Sigmoid colon (tissue), 7 donors: ENCODE measurements around the gene FAM151B. TPM values are rescaled to one million over a fixed set of nuclear protein-coding genes. Genes with fewer than 3 reads are reported as not detected.

Experiments used
- DNase-seq: peaks from one replicate; pipeline ENCODE4 v3.0.0-alpha.2; 2019
- H3K27ac ChIP-seq, 4 donors: fragments of 200-600 bp; sonication (generic); one replicate each; pipeline ENCODE4 v1.5.1; 2016 to 2019; ENCODE audit warnings: mild to moderate bottlenecking in 1 of 4
- H3K27me3 ChIP-seq, 3 donors: fragments of 200-600 bp; sonication (generic); one replicate each; pipeline ENCODE4 v1.5.1; 2019; ENCODE audit warnings: mild to moderate bottlenecking in 1 of 3
- H3K36me3 ChIP-seq, 4 donors: fragments of 200-600 bp; sonication (generic); one replicate each; pipeline ENCODE4 v1.5.1; 2016 to 2019
- H3K4me1 ChIP-seq, 4 donors: fragments of 200-600 bp; sonication (generic); one replicate each; pipeline ENCODE4 v1.5.1; 2017 to 2019
- H3K4me3 ChIP-seq, 4 donors: fragments of 200-600 bp; sonication (generic); one replicate each; pipeline ENCODE4 v1.5.1; 2017 to 2019; ENCODE audit warnings: mild to moderate bottlenecking in 2 of 4, moderate library complexity in 1 of 4
- H3K9me3 ChIP-seq, 4 donors: fragments of 200-600 bp in 3 of 4; sonication (generic) in 3 of 4; one replicate each; pipeline versions ENCODE4 v1.5.1 to v1.6.1; 2013 to 2019
- CTCF ChIP-seq, 4 experiments: fragments of 450-650 bp in 3 of 4; fragments of 200-600 bp in 1 of 4; IDR thresholded peaks; one replicate each; pipeline ENCODE4 v1.5.1; 2016 to 2019; ENCODE audit warnings: antibody characterized with exemption in 4 of 4, mild to moderate bottlenecking in 3 of 4, moderate library complexity in 2 of 4
- EP300 ChIP-seq, 4 donors: sonication (generic); formaldehyde crosslinking; IDR thresholded peaks; one replicate each; pipeline ENCODE4 v1.6.1; 2017; ENCODE audit warnings: antibody characterized with exemption in 4 of 4
- POLR2A ChIP-seq, 2 donors: fragments of 450-650 bp; IDR thresholded peaks; one replicate each; pipeline ENCODE4 v1.6.1; 2016; ENCODE audit warnings: antibody characterized with exemption in 2 of 2, mild to moderate bottlenecking in 2 of 2, moderate library complexity in 2 of 2
- POLR2AphosphoS5 ChIP-seq, 4 donors: sonication (generic); formaldehyde crosslinking; IDR thresholded peaks; one replicate each; pipeline ENCODE4 v1.6.1; 2017; ENCODE audit warnings: antibody characterized with exemption in 4 of 4
- WGBS, 2 donors: extraction: QIAGEN DNeasy Blood & Tissue Kit; methylation state at CpG; one replicate each; pipeline ENCODE4 v1.1.7; 2013; 5-methylcytosine and 5-hydroxymethylcytosine counted together
- intact Hi-C: fragments of 100-400 bp; cut with DNase I; formaldehyde crosslinking; loops from one replicate; pipeline ENCODE4 v1.15.1; 2023
- polyA plus RNA-seq, 3 donors: library from polyadenylated mRNA; stranded (reverse); fragments of 200-250 nt; gene quantifications; one replicate each; pipeline ENCODE4 v1.2.3, GENCODE V29; 2013
- total RNA-seq, 4 donors: library from RNA; depleted of rRNA; stranded (reverse); fragments of >200 nt; gene quantifications; one replicate each; pipeline ENCODE4 v1.1.0, GENCODE V29; 2016
- donor health status: healthy with polysubstance abuse.
- donor health status: Bipolar disorder and iron deficiency.
- donor health status: healthy.

FAM151B gene
- total and polyA plus RNA-seq, 7 donors, result 0.46 to 3.3 (median 1.6) TPM

GRCh38 chr5:80555099-80555498, 67.2 kb downstream of the FAM151B start:
- Histone ChIP-seq H3K4me1 (no peaks in the 10 kb centered on the region), H3K4me3 (no peak overlapping the region), H3K36me3 (no peaks in the 10 kb centered on the region), H3K9me3 (no peaks in the 10 kb centered on the region), H3K27me3 (no peaks in the 10 kb centered on the region), H3K27ac (no peak overlapping the region)
- no peak for DNase-seq
- TF ChIP-seq POLR2A (IDR thresholded peaks at IDR 0.05), result no peak
- no peak for TF ChIP-seq EP300 (IDR thresholded peaks at IDR 0.05)
- no peak for TF ChIP-seq CTCF (IDR thresholded peaks at IDR 0.05)
- no peak for TF ChIP-seq POLR2AphosphoS5 (IDR thresholded peaks at IDR 0.05)
- intact Hi-C loops, result no loop called here
- 48 to 84% methylated on average over 4 of the region's 4 CpGs for WGBS, 2 donors

DNA sequence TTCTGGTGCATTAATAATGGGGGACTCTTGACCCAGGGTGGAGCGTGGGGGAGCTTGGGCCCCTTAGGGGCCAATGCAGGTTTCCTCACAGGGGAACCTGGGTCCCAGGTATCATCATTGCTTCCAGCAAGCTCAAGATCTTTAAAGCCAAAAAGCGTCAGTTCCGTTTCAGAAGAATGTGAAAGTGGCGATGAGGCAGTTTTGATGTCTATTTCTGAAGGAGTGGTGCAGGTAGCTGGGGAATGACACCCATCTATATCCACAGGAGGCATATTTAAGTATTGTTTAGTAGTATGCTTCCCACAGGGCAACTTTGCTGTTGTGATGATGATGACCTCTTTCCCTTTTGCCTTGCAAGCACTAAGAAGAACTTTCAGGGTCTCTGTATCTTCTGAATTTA, 71.3 kb downstream of the FAM151B start:
- Histone ChIP-seq H3K4me3 (no peak overlapping the region), H3K27ac (no peak overlapping the region), H3K4me1 (no peaks in the 10 kb centered on the region), H3K27me3 (no peaks in the 10 kb centered on the region), H3K9me3 (no peaks in the 10 kb centered on the region), H3K36me3 (no peaks in the 10 kb centered on the region)
- DNase-seq, result no peak
- 89 to 93% methylated on average over 4 of the region's 4 CpGs for WGBS, 2 donors
- TF ChIP-seq CTCF (IDR thresholded peaks at IDR 0.05), result no peak
- no peak for TF ChIP-seq POLR2AphosphoS5 (IDR thresholded peaks at IDR 0.05)
- TF ChIP-seq POLR2A (IDR thresholded peaks at IDR 0.05), result no peak
- TF ChIP-seq EP300 (IDR thresholded peaks at IDR 0.05), result no peak
- intact Hi-C loops, result no loop called here

- H3K9me3 ChIP-seq, result no peaks in the 10 kb centered on the region
- WGBS, 2 donors, result 77 to 86% methylated on average over 5 of the region's 5 CpGs
- intact Hi-C loops, result no loop called here
- H3K4me1 ChIP-seq, result peaks cover 0 to 14% (median 14%) of the 10 kb centered on the region in 4 donors
- no peak overlapping the region for H3K27ac ChIP-seq
- no peaks in the 10 kb centered on the region for H3K36me3 ChIP-seq
- peaks cover 5 to 26% (median 16%) of the 10 kb centered on the region in 3 donors for H3K27me3 ChIP-seq
- H3K4me3 ChIP-seq, result no peak overlapping the region
- DNase-seq, result no peak
- no peak for TF ChIP-seq EP300 (IDR thresholded peaks at IDR 0.05)
- no peak for TF ChIP-seq POLR2A (IDR thresholded peaks at IDR 0.05)
- TF ChIP-seq CTCF (IDR thresholded peaks at IDR 0.05), result no peak
- TF ChIP-seq POLR2AphosphoS5 (IDR thresholded peaks at IDR 0.05), result no peak
Measured at GRCh38 chr5:80565330-80565729, 77.4 kb downstream of the FAM151B start.

GRCh38 chr5:80566711-80567259, 78.9 kb downstream of the FAM151B start:
- 65 to 82% methylated on average over 5 of the region's 5 CpGs for WGBS, 2 donors
- DNase-seq, result no peak
- Histone ChIP-seq H3K27me3 (peaks cover 5 to 40% (median 27%) of the 10 kb centered on the region in 3 donors), H3K9me3 (no peaks in the 10 kb centered on the region), H3K27ac (no peak overlapping the region), H3K4me3 (no peak overlapping the region), H3K4me1 (peaks cover 0 to 17% (median 16%) of the 10 kb centered on the region in 4 donors), H3K36me3 (no peaks in the 10 kb centered on the region)
- TF ChIP-seq POLR2A (IDR thresholded peaks at IDR 0.05), result no peak
- no peak for TF ChIP-seq CTCF (IDR thresholded peaks at IDR 0.05)
- no peak for TF ChIP-seq EP300 (IDR thresholded peaks at IDR 0.05)
- TF ChIP-seq POLR2AphosphoS5 (IDR thresholded peaks at IDR 0.05), result no peak
- intact Hi-C loops, result no loop called here

DNA sequence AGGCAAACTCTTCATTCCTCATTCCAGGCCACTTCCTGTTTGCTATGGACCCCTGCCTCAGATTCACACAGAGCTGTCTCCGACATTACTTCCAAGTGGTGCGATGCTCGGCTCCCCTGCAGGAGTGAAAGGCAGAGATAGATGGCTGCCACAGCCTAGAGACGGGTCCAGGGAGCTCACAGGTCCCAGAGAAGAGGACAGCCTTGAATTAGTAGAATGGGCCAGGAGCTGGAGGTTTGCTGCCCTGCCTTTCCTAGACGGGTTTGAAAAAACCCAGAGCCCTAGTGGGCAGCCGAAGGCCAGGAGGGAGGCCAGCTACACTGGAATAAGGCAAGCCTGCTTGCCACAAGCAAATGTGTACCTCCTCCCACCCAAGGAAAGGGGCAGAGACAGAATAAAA, 80.4 kb downstream of the FAM151B start:
- H3K4me3 ChIP-seq, result no peak overlapping the region
- TF ChIP-seq POLR2A (IDR thresholded peaks at IDR 0.05), result no peak
- no peak for TF ChIP-seq CTCF (IDR thresholded peaks at IDR 0.05)
- TF ChIP-seq EP300 (IDR thresholded peaks at IDR 0.05), result no peak
- no peak for TF ChIP-seq POLR2AphosphoS5 (IDR thresholded peaks at IDR 0.05)
- H3K9me3 ChIP-seq, result no peaks in the 10 kb centered on the region
- intact Hi-C loops, result no loop called here
- 66 to 69% methylated on average over 6 of the region's 6 CpGs for WGBS, 2 donors
- peaks cover 0 to 17% (median 16%) of the 10 kb centered on the region in 4 donors for H3K4me1 ChIP-seq
- DNase-seq, result no peak
- H3K27ac ChIP-seq, result no peak overlapping the region
- no peaks in the 10 kb centered on the region for H3K36me3 ChIP-seq
- peaks cover 5 to 41% (median 27%) of the 10 kb centered on the region in 3 donors for H3K27me3 ChIP-seq
